ENCODE results near the gene ZNF511. TPM values are rescaled to one million over a fixed set of nuclear protein-coding genes. Genes with fewer than 3 reads are reported as not detected.

ZNF511 gene
- total RNA-seq, 6 experiments from 2014 or later, result 45.7 to 62.0 (median 52.7) TPM

DNA sequence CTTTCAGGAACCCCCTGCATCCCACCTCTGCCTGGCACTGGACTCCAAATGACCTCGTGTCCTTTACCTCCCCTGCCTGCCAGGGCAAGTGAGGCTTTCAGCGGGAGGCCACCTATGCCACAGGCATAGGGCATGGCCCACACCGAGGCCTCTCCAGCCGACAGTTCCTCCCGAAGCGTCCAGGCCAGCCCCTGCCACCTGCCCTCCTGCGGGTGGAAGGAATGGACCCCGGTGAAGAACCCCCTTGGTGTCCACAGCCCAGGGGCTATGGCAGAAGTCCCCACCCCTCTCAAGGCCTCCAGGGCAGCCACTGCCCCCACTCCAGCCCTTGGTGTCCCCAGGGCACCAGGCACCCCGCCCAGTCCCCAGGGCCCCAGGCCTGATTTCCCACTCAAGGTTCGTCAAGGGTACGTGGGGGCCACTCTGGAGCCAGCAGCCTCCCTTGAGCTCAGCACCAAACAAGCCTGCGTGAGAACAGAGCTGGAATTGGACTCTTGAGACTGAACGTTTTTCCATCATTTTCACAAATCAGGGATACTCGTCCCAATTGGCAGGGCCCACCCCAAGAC lies 46.0 kb downstream of the ZNF511 start:
- H3K9me3 Mint-ChIP-seq, result no peaks in the 10 kb centered on the region

DNA sequence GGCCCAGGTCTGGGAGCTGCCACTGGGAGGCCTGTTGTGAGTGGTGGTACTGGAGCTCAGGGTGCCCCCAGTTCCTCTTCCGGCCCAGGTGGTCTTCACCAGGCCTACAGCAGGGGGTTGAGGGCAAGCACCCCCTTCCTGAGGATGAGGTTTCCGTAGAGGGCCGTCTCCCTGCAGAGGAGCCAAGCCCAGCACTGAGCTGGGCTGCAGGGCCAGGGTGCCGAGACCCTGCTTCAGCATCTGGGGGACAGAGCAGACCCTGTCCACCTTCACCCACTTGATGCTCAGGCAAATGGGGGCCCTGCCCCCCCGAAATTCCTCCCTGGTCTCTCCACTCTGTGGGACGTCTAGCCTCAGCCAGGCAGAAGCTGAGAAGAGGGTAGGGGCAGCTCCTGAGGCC lies 46.6 kb downstream of the ZNF511 start:
- Mint-ChIP-seq H3K36me3 (ENCODE audit: low read depth) (no peaks in the 10 kb centered on the region), H3K27me3 (ENCODE audit: insufficient read depth) (peaks cover 5% of the 10 kb centered on the region), H3K4me3 (no peak overlapping the region), H3K4me1 (ENCODE audit: low read depth) (no peaks in the 10 kb centered on the region), H3K9me3 (no peaks in the 10 kb centered on the region), H3K27ac (no peak overlapping the region)
- TF ChIP-seq, protein P1, sequence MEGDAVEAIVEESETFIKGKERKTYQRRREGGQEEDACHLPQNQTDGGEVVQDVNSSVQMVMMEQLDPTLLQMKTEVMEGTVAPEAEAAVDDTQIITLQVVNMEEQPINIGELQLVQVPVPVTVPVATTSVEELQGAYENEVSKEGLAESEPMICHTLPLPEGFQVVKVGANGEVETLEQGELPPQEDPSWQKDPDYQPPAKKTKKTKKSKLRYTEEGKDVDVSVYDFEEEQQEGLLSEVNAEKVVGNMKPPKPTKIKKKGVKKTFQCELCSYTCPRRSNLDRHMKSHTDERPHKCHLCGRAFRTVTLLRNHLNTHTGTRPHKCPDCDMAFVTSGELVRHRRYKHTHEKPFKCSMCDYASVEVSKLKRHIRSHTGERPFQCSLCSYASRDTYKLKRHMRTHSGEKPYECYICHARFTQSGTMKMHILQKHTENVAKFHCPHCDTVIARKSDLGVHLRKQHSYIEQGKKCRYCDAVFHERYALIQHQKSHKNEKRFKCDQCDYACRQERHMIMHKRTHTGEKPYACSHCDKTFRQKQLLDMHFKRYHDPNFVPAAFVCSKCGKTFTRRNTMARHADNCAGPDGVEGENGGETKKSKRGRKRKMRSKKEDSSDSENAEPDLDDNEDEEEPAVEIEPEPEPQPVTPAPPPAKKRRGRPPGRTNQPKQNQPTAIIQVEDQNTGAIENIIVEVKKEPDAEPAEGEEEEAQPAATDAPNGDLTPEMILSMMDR (IDR thresholded peaks at IDR 0.05), result no peak
- no peak for DNase-seq

More for the DNA sequence above, 46.0 kb downstream of the ZNF511 start:
- Mint-ChIP-seq H3K4me3 (no peak overlapping the region), H3K27ac (no peak overlapping the region), H3K27me3 (ENCODE audit: insufficient read depth) (peaks cover 5% of the 10 kb centered on the region), H3K36me3 (ENCODE audit: low read depth) (no peaks in the 10 kb centered on the region), H3K4me1 (ENCODE audit: low read depth) (no peaks in the 10 kb centered on the region)
- TF ChIP-seq, protein P1 (IDR thresholded peaks at IDR 0.05), result no peak
- no peak for DNase-seq

DNA sequence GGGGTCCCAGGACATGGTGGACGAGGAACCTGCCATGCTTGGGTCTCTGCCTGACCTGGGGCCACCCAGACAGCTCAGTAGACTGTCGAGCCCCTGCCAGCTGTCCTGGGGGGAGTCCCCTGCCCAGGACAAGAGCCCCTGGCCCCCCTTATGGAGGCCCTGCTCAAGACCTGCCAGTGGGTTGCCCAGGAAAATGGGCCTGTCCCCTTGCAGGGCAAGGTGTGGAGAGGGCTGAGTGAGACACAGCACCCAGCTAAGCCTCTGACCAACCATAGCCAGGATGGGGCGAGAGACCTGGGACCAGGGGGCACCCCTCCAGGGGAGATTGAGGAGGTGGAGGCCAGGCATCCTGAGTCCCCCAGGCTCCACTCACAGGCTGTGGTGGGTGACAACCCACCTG lies 47.3 kb downstream of the ZNF511 start:
- Mint-ChIP-seq H3K9me3 (no peaks in the 10 kb centered on the region), H3K4me1 (ENCODE audit: low read depth) (no peaks in the 10 kb centered on the region), H3K36me3 (ENCODE audit: low read depth) (no peaks in the 10 kb centered on the region), H3K4me3 (no peak overlapping the region), H3K27me3 (ENCODE audit: insufficient read depth) (peaks cover 5% of the 10 kb centered on the region), H3K27ac (no peak overlapping the region)
- TF ChIP-seq, protein P1 (IDR thresholded peaks at IDR 0.05), result no peak
- DNase-seq, result no peak

DNA sequence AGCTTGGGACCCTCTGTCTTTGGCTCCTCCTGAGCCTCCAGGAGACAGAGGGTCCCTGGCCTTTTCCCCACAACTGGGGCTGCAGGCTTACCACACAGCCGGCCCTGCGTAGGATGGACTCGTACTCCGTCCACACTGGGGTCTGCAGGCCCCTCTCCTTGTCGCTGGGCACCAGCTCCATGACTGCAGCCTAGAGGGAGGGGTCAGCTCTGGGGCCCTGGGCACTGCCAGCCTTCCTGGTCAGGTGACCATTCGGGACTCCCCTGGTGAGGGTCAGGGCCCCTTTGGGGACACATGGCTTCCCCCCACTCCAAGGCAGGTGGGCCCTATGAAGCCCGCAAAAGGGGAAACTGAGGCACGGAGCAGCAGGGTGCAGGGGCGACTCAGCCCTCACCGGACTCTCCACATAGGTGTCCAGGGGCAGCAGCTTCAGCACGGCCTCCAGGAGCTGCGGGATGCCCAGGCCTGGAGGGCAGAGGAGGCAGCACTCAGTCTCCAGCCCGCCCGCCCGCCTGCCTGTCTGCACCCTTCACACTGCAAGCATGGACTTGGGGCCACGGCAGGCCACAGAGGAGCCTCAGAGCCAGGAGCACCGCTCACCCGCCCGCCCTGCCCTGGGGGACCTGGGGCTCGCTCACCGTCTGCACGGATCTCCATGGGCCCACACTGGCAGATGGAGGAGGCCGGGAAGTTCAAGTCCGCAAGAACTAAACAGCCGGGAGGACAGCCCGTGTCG lies 48.0 kb downstream of the ZNF511 start:
- Mint-ChIP-seq H3K4me3 (no peak overlapping the region; the same call in 1 of the 2 replicates), H3K27me3 (ENCODE audit: insufficient read depth) (peaks cover 5% of the 10 kb centered on the region), H3K9me3 (no peaks in the 10 kb centered on the region), H3K4me1 (ENCODE audit: low read depth) (no peaks in the 10 kb centered on the region), H3K27ac (no peak overlapping the region), H3K36me3 (ENCODE audit: low read depth) (peaks cover 5% of the 10 kb centered on the region)
- TF ChIP-seq, protein P1 (IDR thresholded peaks at IDR 0.05), result no peak
- no peak for DNase-seq

DNA sequence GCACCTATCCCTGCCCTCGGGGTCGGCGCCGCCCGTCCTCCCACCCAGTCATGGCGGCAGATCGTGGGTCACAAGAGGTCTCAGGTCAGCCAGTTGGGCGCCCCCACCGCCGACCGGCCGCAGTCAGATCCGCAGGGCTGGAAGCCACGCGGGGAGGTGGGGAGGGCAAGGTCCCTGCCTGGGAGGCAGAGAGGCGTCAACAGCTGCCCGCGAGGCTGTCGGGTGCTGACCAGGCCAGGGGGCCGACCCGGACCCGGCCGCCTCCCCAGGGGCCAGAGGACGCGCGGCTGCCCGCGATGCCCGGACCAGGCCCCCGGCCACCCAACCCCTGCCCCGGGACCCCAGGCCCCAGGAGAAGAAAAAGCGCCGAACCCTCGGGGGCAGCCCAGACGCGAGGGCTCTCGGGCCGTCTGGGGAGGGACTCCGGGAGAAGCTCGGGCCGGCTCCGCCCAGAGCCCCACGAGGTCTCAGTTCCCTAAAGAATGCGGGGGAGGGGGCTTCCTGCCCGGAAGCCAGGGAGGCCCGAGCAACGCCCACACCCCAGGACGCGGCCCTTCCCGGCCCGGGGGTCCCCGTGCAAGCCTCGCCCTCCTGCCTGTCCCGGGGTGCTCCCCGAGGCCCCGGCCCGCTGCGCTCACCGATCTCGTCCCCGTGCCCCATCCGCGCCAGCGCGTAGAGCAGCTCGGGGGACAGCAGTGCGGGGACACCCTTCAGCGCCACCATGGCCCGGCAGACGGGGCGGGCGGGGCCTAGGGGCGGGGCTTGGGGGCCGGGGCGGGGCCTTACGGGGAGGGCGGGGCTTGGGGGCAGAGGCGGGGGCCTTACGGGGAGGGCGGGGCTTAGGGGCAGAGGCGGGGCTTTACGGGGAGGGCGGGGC lies 48.8 kb downstream of the ZNF511 start, which contains the start of gene FUOM:
Gene FUOM (minus strand): TSS at position 735 of the 877 bp plus-strand sequence. CDS start 12 bp downstream, at position 723.
- no peak within 1 kb of the TSS for H3K27ac Mint-ChIP-seq
- H3K36me3 Mint-ChIP-seq (ENCODE audit: low read depth), result peaks cover 13% of the 10 kb centered on the region
- peaks cover 6% of the 10 kb centered on the region for H3K27me3 Mint-ChIP-seq (ENCODE audit: insufficient read depth)
- no peak within 1 kb of the TSS; the same call in 1 of the 2 replicates for H3K4me3 Mint-ChIP-seq
- no peaks in the 10 kb centered on the region for H3K9me3 Mint-ChIP-seq
- no peaks in the 10 kb centered on the region for H3K4me1 Mint-ChIP-seq (ENCODE audit: low read depth)
- no peak for DNase-seq
- TF ChIP-seq, protein P1 (IDR thresholded peaks at IDR 0.05), result no peak

Measured in HFFc6 (cell line).